Heart right ventricle (tissue), 16 donors: ENCODE results near the gene CREBRF. TPM values are rescaled to one million over a fixed set of nuclear protein-coding genes. Genes with fewer than 3 reads are reported as not detected.

Experiments used
- ATAC-seq, 8 donors: fragments of 200-7000 bp; cut with Tn5 transposase; one replicate each; pipeline ENCODE4 v1.9.1; 2020; ENCODE audit warnings: mild to moderate bottlenecking in 8 of 8, moderate library complexity in 8 of 8, moderate number of reproducible peaks in 1 of 8
- DNase-seq, 2 donors: peaks; one replicate each; pipeline ENCODE4 v3.0.0-alpha.2; 2020
- H3K27ac ChIP-seq, 10 donors: fragments of 200-600 bp; sonication (generic) in 2 of 10; one replicate each; pipeline versions ENCODE4 v1.5.0 to v1.8.0; 2020 to 2022; ENCODE audit warnings: mild to moderate bottlenecking in 3 of 10
- H3K27me3 ChIP-seq, 7 donors: fragments of 200-600 bp; one replicate each; pipeline ENCODE4 v1.8.0; 2021 to 2022; ENCODE audit warnings: mild to moderate bottlenecking in 2 of 7
- H3K36me3 ChIP-seq, 9 donors: fragments of 200-600 bp; sonication (generic) in 1 of 9; one replicate each; pipeline versions ENCODE4 v1.5.0 to v1.8.0; 2020 to 2022; ENCODE audit warnings: mild to moderate bottlenecking in 2 of 9
- H3K4me1 ChIP-seq, 9 donors: fragments of 200-600 bp; sonication (generic) in 1 of 9; one replicate each; pipeline versions ENCODE4 v1.5.0 to v1.8.0; 2020 to 2022; ENCODE audit warnings: mild to moderate bottlenecking in 4 of 9
- H3K4me3 ChIP-seq, 10 donors: fragments of 200-600 bp; sonication (generic) in 2 of 10; one replicate each; pipeline versions ENCODE4 v1.5.0 to v1.8.0; 2020 to 2022; ENCODE audit warnings: mild to moderate bottlenecking in 7 of 10, moderate library complexity in 2 of 10
- H3K9me3 ChIP-seq, 11 donors: fragments of 200-600 bp in 10 of 11; sonication (generic) in 2 of 11; one replicate each; pipeline versions ENCODE4 v1.5.0 to v1.8.0; 2013 to 2022; ENCODE audit warnings: mild to moderate bottlenecking in 2 of 11, control low read depth in 1 of 11, moderate library complexity in 1 of 11
- CTCF ChIP-seq, 9 donors: fragments of 200-600 bp; sonication (generic) in 2 of 9; IDR thresholded peaks; one replicate each; pipeline versions ENCODE4 v1.5.0 to v1.8.0; 2021 to 2022; ENCODE audit warnings: antibody characterized with exemption in 9 of 9, mild to moderate bottlenecking in 5 of 9, moderate library complexity in 1 of 9
- WGBS, 2 donors: extraction: QIAGEN DNeasy Blood & Tissue Kit; methylation state at CpG; one replicate each; pipeline ENCODE4 v1.1.7; 2013; ENCODE audit warnings: inconsistent platforms in 1 of 2; 5-methylcytosine and 5-hydroxymethylcytosine counted together
- intact Hi-C, 10 donors: fragments of 100-400 bp; cut with DNase I; formaldehyde crosslinking; loops; one replicate each; pipeline versions ENCODE4 v1.11.1 to v1.14.2; 2022
- polyA plus RNA-seq, 2 donors: library from polyadenylated mRNA; stranded (reverse); fragments of 200-250 nt; gene quantifications; one replicate each; pipeline ENCODE4 v1.2.3, GENCODE V29; 2013
- total RNA-seq, 10 donors: library from RNA; stranded (reverse); fragmentation: NEBNext Ultra II Directional in 3 of 10; extraction: Animal tissue kit (Norgen Biotek cat#: 25700) in 3 of 10; gene quantifications; one replicate each; pipeline versions ENCODE4 v1.2.1 to v1.2.4, GENCODE V29; 2021 to 2023
- donor health status: Arrhythmogenic right ventricular cardiomyopathy.
- donor health status: ischemic (EF 13 %, LVEDD 7.1; RV severe dilation, severe dysfunction).
- donor health status: healthy with polysubstance abuse.
- donor health status: DM: no; HTN: yes; CAD: no.
- donor health status: DM: no; HTN: no; CAD: no.
- donor health status: ischemic (EF 25% LVEDD 6.9; RV normal size, moderate dysfunction).
- donor health status: ischemic (EF 25% LVEDD 5.7; RV mildly dilated, moderate dysfunction).
- donor health status: healthy.
- donor health status: DM: yes; HTN: yes; CAD: no.
- donor health status: Ischemic cardiomyopathy.
- donor health status: ischemic (EF 35%, LVEDD 5.7; RV mildly dilated, moderate dysfunction).
- donor health status: nonischemic (EF 11% LVEDD 7.7; RV severe dilation, severe dysfunction).
- donor health status: DM: yes; HTN: yes; CAD: no.
- donor health status: PGD.
- donor health status: ischemic (EF 29% LVEDD 5.4; RV normal size, mild dysfunction).
- donor health status: nonischemic (EF 23%, LVEDD 6.1; RV moderate dilation, normal function).

The CREBRF gene
- total and polyA plus RNA-seq, 12 donors: 1.5 to 31.1 (median 27.7) TPM

- intact Hi-C loops: no loop called here
- ATAC-seq (no peak), DNase-seq (no peak)
- no peak overlapping the region for H3K27ac ChIP-seq
- TF ChIP-seq CTCF (IDR thresholded peaks at IDR 0.05): no peak
- no peaks in the 10 kb centered on the region for H3K9me3 ChIP-seq
- 81 to 85% methylated on average over 2 of the region's 2 CpGs for WGBS, 2 donors
- no peaks in the 10 kb centered on the region for H3K27me3 ChIP-seq
- no peaks in the 10 kb centered on the region for H3K36me3 ChIP-seq
- no peak overlapping the region for H3K4me3 ChIP-seq
- H3K4me1 ChIP-seq: no peaks in the 10 kb centered on the region
Measured at GRCh38 chr5:173188280-173188679, 132.1 kb downstream of the CREBRF start.

Other genes starting within 250 kb of the CREBRF start
- gene ERGIC1, start 222.1 kb upstream of the CREBRF start, total RNA-seq: 10 to 100 TPM; 60.3 to 91.9 (median 74.2) TPM
- gene ERGIC1, start 222.1 kb upstream of the CREBRF start, polyA plus RNA-seq: 10 to 100 TPM; 48.0 to 64.9 TPM
- 10 to 100 TPM; 23.2 to 33.7 (median 28.9) TPM for gene RPL26L1, start 96.9 kb upstream of the CREBRF start, total RNA-seq
- gene RPL26L1, start 96.9 kb upstream of the CREBRF start, polyA plus RNA-seq: 10 to 100 TPM; 29.0 to 84.9 TPM
- 100 to 1,000 TPM; 164 to 218 (median 194) TPM for gene ATP6V0E1, start 72.6 kb upstream of the CREBRF start, total RNA-seq
- gene ATP6V0E1, start 72.6 kb upstream of the CREBRF start, polyA plus RNA-seq: 100 to 1,000 TPM; 134 to 271 TPM
- gene BNIP1, start 88.2 kb downstream of the CREBRF start, total RNA-seq: 10 to 100 TPM in 5 of 10 donors, 1 to 10 TPM in 5; 8.5 to 12.7 (median 9.9) TPM
- 10 to 100 TPM; 11.6 to 15.9 TPM for gene BNIP1, start 88.2 kb downstream of the CREBRF start, polyA plus RNA-seq
- 100 to 1,000 TPM; 137 to 295 (median 192) TPM for gene NKX2-5, start 178.9 kb downstream of the CREBRF start, total RNA-seq
- gene NKX2-5, start 178.9 kb downstream of the CREBRF start, polyA plus RNA-seq: 100 to 1,000 TPM in 1 of 2 donors, 10 to 100 TPM in 1; 69.1 to 274 TPM